ENCODE measurements around the gene PSG1.
"Not testable (repeated sequence)": the region's sequence is repeated elsewhere in the genome, so short reads cannot be mapped to it uniquely, and the experiment has no call there.

The PSG1 gene

DNA sequence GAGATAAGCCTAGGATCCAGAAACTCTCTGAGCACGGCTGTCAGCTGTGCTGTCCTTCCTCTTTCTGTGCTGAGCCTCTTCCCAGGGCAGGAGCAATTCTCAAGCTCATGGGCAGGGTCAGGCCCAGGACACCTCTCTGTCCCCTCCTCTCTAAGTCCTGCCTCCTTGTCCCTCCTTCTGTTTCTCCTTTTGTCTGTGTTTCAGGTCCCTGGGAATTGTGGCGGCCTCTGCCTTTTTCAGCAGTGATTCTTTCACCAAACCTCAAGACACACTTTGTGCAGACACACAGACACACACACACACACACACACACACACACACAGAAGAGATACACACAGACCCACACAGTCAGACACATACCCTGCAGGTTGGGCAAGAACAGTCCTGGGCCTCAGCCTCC is at the start of gene PSG1:
Gene PSG1, minus strand, starts transcription at position 101 of the 400 bp plus-strand sequence. CDS start 132 bp downstream, outside the sequence.
- DNase-seq, result no peak

- no peak for DNase-seq
Observed at GRCh38 chr19:42928896-42929295, 49.4 kb upstream of the PSG1 start.

- DNase-seq, result no peak
Observed at GRCh38 chr19:42926781-42927180, 47.3 kb upstream of the PSG1 start.

GRCh38 chr19:42923106-42923505 is 43.6 kb upstream of the PSG1 start:
- DNase-seq, result peak; percentile 32

DNA sequence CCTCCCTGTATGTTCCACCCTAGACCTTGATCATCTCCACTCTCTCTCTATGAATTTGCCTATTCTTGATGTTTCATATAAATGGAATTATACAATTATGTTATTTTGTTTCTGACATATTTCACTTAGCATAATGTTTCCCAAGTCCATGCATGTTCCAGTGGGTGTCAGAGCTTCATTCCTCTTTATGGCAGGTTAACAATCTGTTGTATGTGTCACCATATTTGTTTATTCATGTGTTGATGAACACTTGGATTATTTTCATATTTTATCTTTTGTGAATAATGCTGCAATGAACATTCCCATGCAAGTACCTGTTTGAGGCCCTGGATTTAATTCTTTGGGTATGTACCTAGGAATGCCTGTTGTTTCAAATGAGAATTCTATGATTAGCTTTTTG is 41.5 kb upstream of the PSG1 start:
- DNase-seq, result not testable (repeated sequence)

DNA sequence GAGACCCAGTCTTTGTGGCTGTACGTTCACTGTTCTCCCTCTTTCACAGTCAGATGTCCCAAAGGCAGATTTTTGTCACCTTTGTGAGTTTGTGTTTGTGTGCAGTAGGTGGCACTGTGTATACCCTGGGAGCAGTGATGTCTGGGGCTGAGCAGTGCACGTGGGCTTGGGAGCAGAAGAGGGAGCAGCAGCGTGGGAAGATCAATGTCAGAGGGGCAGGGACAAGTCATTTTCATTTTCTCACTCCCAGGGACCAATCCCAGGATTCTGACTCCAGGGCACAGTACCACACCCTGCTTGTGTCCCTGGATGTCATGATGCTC is 40.2 kb upstream of the PSG1 start:
- no peak for DNase-seq

GRCh38 chr19:42919070-42919756 is 39.7 kb upstream of the PSG1 start:
- not testable (repeated sequence) for DNase-seq

DNA sequence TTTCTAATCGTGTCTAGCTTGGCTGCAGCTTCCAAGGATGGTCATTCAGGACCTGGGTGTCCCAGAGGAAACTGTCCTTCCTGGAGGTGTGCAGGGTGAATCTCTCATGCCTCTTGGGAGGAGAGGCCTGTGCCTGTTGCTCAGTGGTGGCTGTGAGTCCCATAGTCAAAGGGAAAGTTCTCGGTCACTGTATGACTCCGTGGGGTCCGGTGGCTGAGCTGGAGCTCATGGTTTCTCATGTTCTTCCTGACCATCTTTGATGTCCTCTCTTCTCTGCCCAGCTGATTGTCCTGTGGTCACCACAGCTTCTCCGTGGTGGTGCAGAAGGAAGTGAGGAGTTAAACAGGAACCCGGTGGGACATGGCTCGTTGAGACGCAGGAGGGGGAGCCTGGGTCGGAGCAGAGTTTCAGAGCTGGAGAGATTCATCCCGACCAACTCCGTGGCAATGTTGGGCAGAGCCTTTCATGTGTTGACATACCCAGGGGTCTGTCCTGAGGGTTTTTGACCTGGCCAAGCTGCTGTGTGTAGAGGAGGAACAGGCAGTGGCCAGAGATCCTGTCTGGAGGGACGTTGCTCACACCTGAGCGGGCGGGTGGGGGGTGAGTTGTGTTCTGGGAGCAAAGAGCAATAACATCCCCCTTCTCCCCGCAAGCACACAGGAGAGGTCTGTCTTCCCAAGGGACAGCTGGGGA is 39.0 kb upstream of the PSG1 start:
- DNase-seq, result not testable (repeated sequence)

- not testable (repeated sequence) for DNase-seq
Observed at GRCh38 chr19:42917634-42918033, 38.1 kb upstream of the PSG1 start, which contains the start of gene PSG6. TSS of gene PSG6 (minus strand) at chr19:42917894. CDS start at chr19:42917792, 102 bp downstream.

DNA sequence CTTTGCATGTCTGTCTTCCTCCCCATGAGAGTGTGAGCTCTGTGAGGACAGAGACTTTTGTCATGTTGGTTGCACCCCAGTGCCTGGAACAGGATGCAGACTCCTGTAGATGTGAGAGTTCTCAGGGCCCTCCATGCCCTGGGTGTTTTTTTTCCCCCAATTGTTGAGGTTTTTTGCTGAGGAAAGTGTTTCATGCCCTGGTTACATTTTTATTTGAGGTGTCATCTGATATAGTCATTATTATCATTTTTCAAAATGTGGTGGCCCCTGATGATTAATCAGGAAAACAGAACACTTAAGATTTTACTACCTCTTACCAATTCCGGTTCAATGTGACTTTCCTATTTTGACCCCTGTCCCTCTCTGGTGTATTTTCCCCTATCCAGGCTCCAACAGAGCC is 37.4 kb upstream of the PSG1 start:
- DNase-seq, result not testable (repeated sequence)

DNA sequence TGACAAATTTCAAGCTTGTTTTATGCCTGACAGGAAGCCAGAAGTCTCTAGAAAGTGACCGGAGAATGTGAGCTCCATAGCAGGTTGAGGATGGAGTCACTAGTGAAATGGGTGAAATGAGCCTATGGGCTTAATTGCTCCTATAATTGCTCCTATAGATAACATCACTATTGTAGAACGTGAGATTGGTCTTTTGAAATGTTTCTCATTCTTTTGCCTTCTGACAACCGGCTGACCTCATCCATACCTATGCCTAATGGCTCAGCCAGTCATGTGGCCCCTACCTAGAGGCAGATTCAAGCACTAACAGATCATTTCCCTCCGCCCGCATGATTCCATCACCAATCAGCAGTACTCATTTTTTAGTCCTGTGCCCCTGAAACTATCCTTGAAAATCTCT is 34.0 kb upstream of the PSG1 start:
- not testable (repeated sequence) for DNase-seq

- DNase-seq, result not testable (repeated sequence)
Observed at GRCh38 chr19:42912941-42913340, 33.4 kb upstream of the PSG1 start.

- not testable (repeated sequence) for DNase-seq
Observed at GRCh38 chr19:42911731-42912130, 32.2 kb upstream of the PSG1 start.

GRCh38 chr19:42906162-42906561 is 26.6 kb upstream of the PSG1 start:
- not testable (repeated sequence) for DNase-seq

DNA sequence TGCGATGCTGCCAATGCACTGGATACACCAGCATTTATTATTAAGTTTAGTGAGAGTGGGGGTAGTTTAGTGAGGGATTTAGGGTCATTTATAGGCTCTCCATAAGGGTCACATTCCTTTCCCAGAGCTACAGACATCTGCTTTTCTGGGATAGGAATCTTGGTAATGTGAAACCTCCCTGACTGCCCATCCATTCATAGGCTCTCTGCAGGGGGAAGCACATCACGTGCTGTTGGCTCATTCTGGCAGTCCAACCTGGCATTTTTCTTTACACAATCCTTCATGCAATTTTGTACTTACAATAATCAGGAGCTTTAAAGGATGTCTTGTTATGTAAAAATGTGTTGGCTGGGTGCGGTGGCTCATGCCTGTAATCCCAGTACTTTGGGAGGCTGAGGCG is 21.0 kb upstream of the PSG1 start:
- not testable (repeated sequence) for DNase-seq

DNA sequence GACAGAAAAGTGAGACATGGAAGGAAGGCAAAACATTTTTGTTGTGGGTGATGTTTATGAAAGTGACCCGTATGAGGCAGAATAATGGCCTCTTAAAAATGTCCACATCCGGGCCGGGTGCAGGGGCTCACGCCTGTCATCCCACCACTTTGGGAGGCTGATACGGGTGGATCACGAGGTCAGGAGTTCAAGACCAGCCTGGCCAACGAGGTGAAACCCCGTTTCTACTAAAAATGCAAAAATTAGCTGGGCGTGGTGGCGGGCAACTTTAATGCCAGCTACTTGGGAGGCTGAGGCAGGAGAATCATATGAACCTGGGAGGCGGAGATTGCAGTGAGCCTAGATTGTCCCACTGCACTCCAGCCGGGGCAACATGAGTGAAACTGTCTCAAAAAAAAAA is 20.2 kb upstream of the PSG1 start:
- DNase-seq, result not testable (repeated sequence)

GRCh38 chr19:42899110-42899509 is 19.6 kb upstream of the PSG1 start:
- DNase-seq, result not testable (repeated sequence)

DNA sequence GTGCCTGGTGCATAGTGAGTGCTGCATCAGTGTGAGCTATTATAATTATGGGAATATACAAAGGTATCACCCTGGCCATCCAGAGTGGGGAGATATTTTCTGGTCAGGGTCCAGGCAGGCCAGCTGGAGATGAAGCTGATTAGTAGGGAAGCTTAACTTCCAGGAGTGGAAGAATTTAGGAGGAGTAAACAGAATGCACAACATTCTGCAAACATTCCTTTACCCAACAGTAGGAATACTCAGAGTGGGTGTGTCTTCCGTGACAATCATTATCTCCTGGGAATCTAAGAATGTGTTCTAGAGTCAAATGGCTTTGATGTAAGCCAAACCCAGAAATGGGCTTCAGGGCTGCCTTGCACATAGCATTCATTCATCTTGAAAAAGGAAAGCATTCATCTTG is 19.1 kb upstream of the PSG1 start:
- not testable (repeated sequence) for DNase-seq

DNA sequence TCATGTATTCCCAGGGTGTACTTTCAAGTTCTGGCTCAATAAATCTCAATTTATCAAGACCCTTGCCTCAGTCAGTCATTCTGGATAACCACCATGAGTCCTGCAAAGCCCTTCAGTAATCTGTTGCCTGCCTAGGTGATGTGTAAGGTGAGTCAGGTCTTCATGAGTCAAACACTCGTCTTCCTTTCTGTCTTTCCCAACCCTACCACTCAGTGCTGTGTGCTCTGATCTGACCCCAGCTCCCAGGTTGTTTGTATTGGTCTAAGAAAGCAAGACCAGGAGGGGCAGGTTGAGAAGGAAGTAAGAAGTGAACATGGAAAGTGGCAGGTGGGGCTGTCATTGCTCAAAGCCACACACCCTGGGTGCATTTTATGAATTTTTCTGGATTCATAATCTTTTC is 18.2 kb upstream of the PSG1 start:
- not testable (repeated sequence) for DNase-seq

DNA sequence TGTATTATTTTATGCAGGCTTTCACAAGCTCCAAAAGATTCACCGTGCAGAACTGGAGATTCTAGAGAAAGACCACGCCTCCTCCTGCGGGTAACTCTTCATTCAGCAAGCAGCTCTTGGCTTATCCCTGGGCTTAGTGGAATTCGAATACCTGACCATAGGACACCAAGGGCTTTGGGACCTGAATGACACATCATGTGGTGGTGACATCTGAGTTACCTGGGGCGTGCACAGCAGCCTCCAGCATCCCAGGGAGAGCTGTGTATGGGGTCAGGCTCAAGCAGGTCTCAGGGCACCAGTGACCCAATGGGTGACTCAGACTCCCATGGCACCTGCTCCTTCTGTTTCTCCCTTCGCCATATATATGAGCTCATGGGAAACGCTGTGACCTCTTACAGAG is 10.9 kb upstream of the PSG1 start:
- not testable (repeated sequence) for DNase-seq

DNA sequence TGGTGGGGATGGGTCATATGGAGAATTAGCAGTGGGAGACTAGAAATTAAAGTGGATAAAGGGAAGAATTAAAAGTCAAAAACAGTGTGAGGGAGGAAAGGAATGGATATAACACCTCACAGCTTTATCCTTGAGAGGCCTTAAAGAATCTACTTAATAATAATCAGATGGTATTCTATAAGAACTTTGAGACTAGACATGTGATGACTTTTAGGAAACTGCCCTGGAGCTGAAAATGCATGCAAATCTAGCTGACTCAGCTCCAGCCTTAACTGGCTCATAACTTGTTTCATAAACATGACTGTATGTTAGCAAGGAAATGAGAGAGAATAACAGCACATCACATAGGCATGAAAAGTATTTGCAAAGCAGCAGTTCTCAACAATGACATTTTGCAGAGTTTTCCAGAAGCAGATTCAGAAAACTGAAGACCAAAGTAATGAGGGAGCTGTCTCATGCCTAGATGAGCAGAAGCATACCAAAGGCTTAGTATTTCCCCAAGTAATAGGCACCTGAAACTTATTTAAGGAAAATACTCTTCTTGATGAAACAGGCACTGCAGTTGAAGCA is 8.4 kb upstream of the PSG1 start:
- not testable (repeated sequence) for DNase-seq

GRCh38 chr19:42882730-42883129 is 3.2 kb upstream of the PSG1 start:
- not testable (repeated sequence) for DNase-seq

GRCh38 chr19:42882010-42882409 is 2.5 kb upstream of the PSG1 start:
- DNase-seq, result not testable (repeated sequence)

DNA sequence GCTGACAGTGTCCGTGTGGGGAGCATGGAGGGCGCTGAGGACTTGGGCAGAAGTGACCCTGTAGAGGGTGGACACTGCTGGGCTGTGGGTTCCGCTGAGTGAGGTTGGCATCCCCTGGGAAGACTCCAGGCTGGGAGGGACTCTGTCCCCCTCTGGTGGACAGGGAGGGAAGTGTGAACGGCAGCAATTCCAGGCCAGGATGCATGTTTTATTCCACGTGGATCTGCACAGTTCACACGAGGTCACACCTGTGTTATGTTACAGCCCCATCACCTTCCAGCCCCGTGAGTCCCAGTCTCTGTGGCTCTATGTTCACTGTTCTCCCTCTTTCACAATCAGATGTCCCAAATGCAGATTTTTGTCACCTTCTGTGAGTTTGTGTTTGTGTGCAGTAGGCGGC is 1.8 kb upstream of the PSG1 start:
- DNase-seq, result not testable (repeated sequence)
